GM12878 (cell line): Measurements from ENCODE around the gene TAOK2. TPM values are rescaled to one million over a fixed set of nuclear protein-coding genes. Genes with fewer than 3 reads are reported as not detected.
A peak's percentile ranks its signal among the peaks of the same experiment; 100 is the strongest.

Source experiments
- ATAC-seq: fragments of 200-7000 bp; cut with Tn5 transposase; 3 replicates; pipeline ENCODE4 v1.9.1; 2020; ENCODE audit warnings: mild to moderate bottlenecking, moderate library complexity
- BruUV-seq: library from RNA; stranded (reverse); fragments of 400-500 nt; replicated peaks from 2 replicates; lab custom pipeline; 2021; lab: Mats Ljungman, UMichigan
- CTCF ChIA-PET: fragments of 300-600 bp; sonication (Branson Sonifier 250); formaldehyde crosslinking; extraction: SDS; loops from one replicate; lab custom pipeline; 2021; ENCODE audit warnings: inconsistent platforms; lab: Yijun Ruan, JAX
- POLR2A ChIA-PET: fragments of 350-600 bp; formaldehyde crosslinking; extraction: SDS; loops from one replicate; lab custom pipeline; 2021; ENCODE audit warnings: inconsistent platforms; lab: Charles Lee
- RAD21 ChIA-PET: fragments of 300-600 bp; sonication (Branson Sonifier 250); formaldehyde crosslinking; loops from one replicate; lab custom pipeline; 2023; ENCODE audit warnings: antibody characterized with exemption; ENCODE audit not compliant: unreplicated experiment; lab: Charles Lee
- SMC1A ChIA-PET: fragments of 300-600 bp; sonication (Branson Sonifier 250); formaldehyde crosslinking; loops from one replicate; lab custom pipeline; 2023; ENCODE audit not compliant: unreplicated experiment, uncharacterized antibody; lab: Charles Lee
- DNase-seq: peaks from one replicate; pipeline ENCODE4 v3.0.0-alpha.2; 2011; ENCODE audit warnings: low read depth, low spot score
- FAIRE-seq: peaks from 3 replicates; lab custom pipeline; 2011; peaks lifted over from hg19 to GRCh38; lab: Jason Lieb, UNC
- H2AFZ ChIP-seq: 2 replicates; pipeline ENCODE4 v1.6.0; 2011; ENCODE audit warnings: low read depth, low read length, control low read depth; ENCODE audit not compliant: control insufficient read depth
- H3K27ac ChIP-seq: 2 replicates; pipeline ENCODE4 v1.5.1; 2011; ENCODE audit warnings: control low read depth; ENCODE audit not compliant: control insufficient read depth, insufficient read depth
- H3K27me3 ChIP-seq, 2 experiments: replicated peaks in 1 of 2; 2 replicates each; pipeline versions ENCODE4 v1.6.0 to v1.6.1; 2011; ENCODE audit warnings: low read length in 1 of 2; ENCODE audit not compliant: control insufficient read depth in 2 of 2, insufficient read depth in 2 of 2
- H3K36me3 ChIP-seq, 2 experiments: 2 replicates each; pipeline ENCODE4 v1.5.1; 2011; ENCODE audit warnings: low read length in 1 of 2; ENCODE audit not compliant: control insufficient read depth in 2 of 2, insufficient read depth in 2 of 2
- H3K4me1 ChIP-seq: 2 replicates; pipeline ENCODE4 v1.6.1; 2011; ENCODE audit warnings: mild to moderate bottlenecking, low read length, moderate library complexity, mixed read lengths; ENCODE audit not compliant: control insufficient read depth, insufficient read depth
- H3K4me2 ChIP-seq: 2 replicates; pipeline ENCODE4 v1.6.0; 2011; ENCODE audit warnings: control low read depth; ENCODE audit not compliant: control insufficient read depth, insufficient read depth
- H3K4me3 ChIP-seq: fragments of 200-600 bp; sonication (generic); 2 replicates; pipeline ENCODE4 v1.5.1; 2016
- H3K79me2 ChIP-seq: 2 replicates; pipeline ENCODE4 v1.6.0; 2011; ENCODE audit warnings: low read length; ENCODE audit not compliant: control insufficient read depth, insufficient read depth
- H3K9ac ChIP-seq: 2 replicates; pipeline ENCODE4 v1.8.0; 2011; ENCODE audit warnings: low read length, control low read depth, mixed read lengths; ENCODE audit not compliant: control insufficient read depth, insufficient read depth
- H3K9me3 ChIP-seq: replicated peaks from 3 replicates; pipeline ENCODE4 v1.5.1; 2011; ENCODE audit warnings: mild to moderate bottlenecking, low read length; ENCODE audit not compliant: control insufficient read depth, insufficient read depth
- H4K20me1 ChIP-seq: 2 replicates; pipeline ENCODE4 v1.6.0; 2011; ENCODE audit not compliant: control insufficient read depth, insufficient read depth
- BHLHE40 ChIP-seq, 2 experiments: fragments of 450-650 bp in 1 of 2; IDR thresholded peaks; 2 replicates each; pipeline ENCODE4 v1.6.1; 2011 to 2017; ENCODE audit warnings: low read depth in 2 of 2, borderline replicate concordance in 1 of 2, improper control_type of control experiment in 1 of 2, low read length in 1 of 2, mild to moderate bottlenecking in 1 of 2
- CBX3 ChIP-seq: fragments of 200-600 bp; sonication (generic); IDR thresholded peaks from 2 replicates; pipeline ENCODE4 v1.6.1; 2016; ENCODE audit warnings: low read depth, borderline replicate concordance
- EGR1 ChIP-seq, 2 experiments: IDR thresholded peaks; 1 replicate in 1 of 2; 2 replicates in 1 of 2; pipeline ENCODE4 v1.6.1; 2011 to 2012; ENCODE audit warnings: low read depth in 2 of 2, low read length in 2 of 2, borderline replicate concordance in 1 of 2, mild to moderate bottlenecking in 1 of 2, moderate library complexity in 1 of 2
- HCFC1 ChIP-seq: fragments of 150-350 bp; IDR thresholded peaks from 2 replicates; pipeline ENCODE4 v1.6.1; 2014; ENCODE audit warnings: low read length
- SMAD1 ChIP-seq: fragments of 450-650 bp; IDR thresholded peaks from 2 replicates; pipeline ENCODE4 v1.6.1; 2018; ENCODE audit warnings: mild to moderate bottlenecking, low read depth; ENCODE audit not compliant: partially characterized antibody
- SP1 ChIP-seq: IDR thresholded peaks from one replicate; pipeline ENCODE4 v1.6.1; 2011; ENCODE audit warnings: low read depth, low read length
- SUPT20H ChIP-seq: IDR thresholded peaks from 2 replicates; pipeline ENCODE4 v1.6.1; 2011; ENCODE audit warnings: low read depth, mild to moderate bottlenecking, low read length, moderate library complexity, borderline replicate concordance; ENCODE audit not compliant: control insufficient read depth
- WGBS: methylation state at CpG from one replicate; pipeline ENCODE4 v1.1.6; 2016; ENCODE audit warnings: low lambda C conversion rate; ENCODE audit not compliant: insufficient replicate concordance, insufficient coverage; ENCODE audit errors: missing lambda C conversion rate; 5-methylcytosine and 5-hydroxymethylcytosine counted together
- in situ Hi-C: fragments of 300-500 bp; cut with MboI; formaldehyde crosslinking; loops from 9 replicates; pipeline ENCODE4 v1.14.3; 2018; ENCODE audit warnings: mixed read lengths
- intact Hi-C: fragments of 100-400 bp; cut with micrococcal nuclease; formaldehyde crosslinking; loops from one replicate; pipeline ENCODE4 v1.14.2; 2022; ENCODE audit not compliant: unreplicated experiment
- polyA plus RNA-seq, 11 experiments: library from polyadenylated mRNA; depleted of rRNA in 4 of 11; unstranded in 6 of 11; stranded (reverse) in 5 of 11; fragments of >200 nt; fragmentation: Nextera tagmentation in 4 of 11; fragmentation: Illumina TruSeq in 1 of 11; extraction: Ambion mirVana in 4 of 11; extraction: Trizol in 1 of 11; gene quantifications; 1 replicate in 1 of 11; 2 replicates in 10 of 11; pipeline versions ENCODE4 v1.2.1 to v1.2.3, GENCODE V29; 2011 to 2016; ENCODE audit warnings: inconsistent platforms in 2 of 11, missing spikeins in 2 of 11, low read depth in 1 of 11
- total RNA-seq, 4 experiments: library from RNA; depleted of rRNA in 3 of 4; stranded (reverse); fragments of >200 nt in 3 of 4; fragmentation: Illumina TruSeq in 1 of 4; extraction: Trizol in 1 of 4; gene quantifications; 2 replicates each; pipeline versions ENCODE4 v1.2.1 to v1.2.3, GENCODE V29; 2013 to 2021

Gene TAOK2
- total and polyA plus RNA-seq, 10 of the 15 experiments (the other 5 are each of a cell fraction or from before 2014, with no cell fraction given), result 0.14 to 40.2 (median 11.6) TPM

- SMC1A ChIA-PET, result no interaction called here
- in situ Hi-C loops, result loop anchor here (25.0 kb wide), 1 partner anchor 898 kb away; no protein-coding TSS in a partner anchor
- no peak overlapping the region for H3K9ac ChIP-seq
Observed at GRCh38 chr16:30009990-30010843, 36.5 kb downstream of the TAOK2 start.

GRCh38 chr16:30010844-30011713 lies 37.4 kb downstream of the TAOK2 start, which contains the start of gene DOC2A:
DOC2A (minus strand) TSS chr16:30011027; CDS start chr16:30010222, 805 bp downstream.
- no peaks in the 10 kb centered on the region for H3K4me1 ChIP-seq
- CTCF ChIA-PET, result no interaction called here
- H3K9ac ChIP-seq, result no peak within 1 kb of the TSS
- H4K20me1 ChIP-seq, result no peaks in the 10 kb centered on the region
- H3K27ac ChIP-seq, result no peak within 1 kb of the TSS
- H3K79me2 ChIP-seq, result no peaks in the 10 kb centered on the region
- DNase-seq (no peak), ATAC-seq (peak; percentile 58), FAIRE-seq (no peak)
- no peaks in the 10 kb centered on the region for H3K36me3 ChIP-seq
- no peak within 1 kb of the TSS; the same call in 1 of the 2 replicates for H2AFZ ChIP-seq
- RAD21 ChIA-PET, result interaction anchor here (0.6 kb wide), 3 partner anchors 158 to 316 kb away, joined by 3 to 4 read pairs (median 3); no protein-coding TSS in a partner anchor
- POLR2A ChIA-PET, result interaction anchor here (0.6 kb wide), 1 partner anchor 17 kb away, joined by 3 read pairs; no protein-coding TSS in a partner anchor
- SMC1A ChIA-PET, result no interaction called here
- peak within 1 kb of the TSS; percentile 55 for H3K4me2 ChIP-seq
- 0 out of 2 replicates have a peak within 1 kb of the TSS, but pooled peaks have one; percentile 32 for H3K4me3 ChIP-seq
- no peaks in the 10 kb centered on the region for H3K9me3 ChIP-seq
- BruUV-seq, result no TSS peak
- WGBS, result 4% methylated on average over 39 of the region's 99 CpGs
- H3K27me3 ChIP-seq, result peaks cover 3 to 7% of the 10 kb centered on the region in 2 experiments; a peak in 3 of 4 replicates
- intact Hi-C loops, result no loop called here
- TF ChIP-seq BHLHE40 (IDR thresholded peaks at IDR 0.05; ENCODE audit: borderline replicate concordance in 1 of 2, low read depth in 2 of 2, low read length in 1 of 2) (peak in 1 of 2 experiments; percentile 56; a peak in 2 of 4 replicates), EGR1 (IDR thresholded peaks at IDR 0.05; ENCODE audit: borderline replicate concordance in 1 of 2, low read depth in 2 of 2, low read length in 2 of 2) (peak in 1 of 2 experiments; percentile 27; a peak in 1 of 3 replicates), SMAD1 (no peak), HCFC1 (no peak)
- in situ Hi-C loops, result loop anchor here (25.0 kb wide), 1 partner anchor 899 kb away; no protein-coding TSS in a partner anchor

More at GRCh38 chr16:30009990-30010843, 36.5 kb downstream of the TAOK2 start:
- ChIA-PET RAD21 (interaction anchor here (0.6 kb wide), 1 partner anchor 315 kb away, joined by 3 read pairs; no protein-coding TSS in a partner anchor), POLR2A (interaction anchor here (0.6 kb wide), 1 partner anchor 18 kb away, joined by 3 read pairs; no protein-coding TSS in a partner anchor)
- intact Hi-C loops, result no loop called here
- H3K9me3 ChIP-seq, result no peaks in the 10 kb centered on the region
- H3K79me2 ChIP-seq, result no peaks in the 10 kb centered on the region
- H3K4me2 ChIP-seq, result peak overlapping the region; percentile 42
- 0 out of 2 replicates have a peak overlapping the region, but pooled peaks have one; percentile 32 for H3K4me3 ChIP-seq
- H3K4me1 ChIP-seq, result no peaks in the 10 kb centered on the region
- TF ChIP-seq CBX3, result no peak
- no peak for TF ChIP-seq SUPT20H
- TF ChIP-seq SP1, result no peak
- TF ChIP-seq, all 136 proteins: peak for 0
- no peak overlapping the region for H3K27ac ChIP-seq
- CTCF ChIA-PET, result no interaction called here
- H4K20me1 ChIP-seq, result no peaks in the 10 kb centered on the region
- peaks cover 3 to 7% of the 10 kb centered on the region in 2 experiments; a peak in 3 of 4 replicates for H3K27me3 ChIP-seq
- BruUV-seq, result no TSS peak
- FAIRE-seq (no peak), DNase-seq (no peak), ATAC-seq (peak; percentile 34)
- WGBS, result 43% methylated on average over 30 of the region's 34 CpGs
- H2AFZ ChIP-seq, result no peak overlapping the region
- H3K36me3 ChIP-seq, result no peaks in the 10 kb centered on the region; a peak in 1 of 4 replicates
